Inferior parietal cortex (tissue), 1 donor: ENCODE results near the gene ERG28.
"Not testable (repeated sequence)": the region's sequence is repeated elsewhere in the genome, so short reads cannot be mapped to it uniquely, and the experiment has no call there.

Experiments
- DNase-seq: peaks from one replicate; pipeline ENCODE4 v3.0.0-alpha.2; 2016; ENCODE audit errors: extremely low spot score

ERG28 gene

GRCh38 chr14:75660630-75661498 lies at the start of gene ERG28, which contains the start of gene TTLL5:
Gene ERG28, minus strand, starts transcription at chr14:75660876. Its CDS starts 3,374 bp downstream, at chr14:75657502.
Gene TTLL5, plus strand, starts transcription at chr14:75661246. Its CDS starts 1,904 bp downstream, at chr14:75663150.
- DNase-seq, result peak; percentile 94

GRCh38 chr14:75709207-75709812 lies 48.6 kb upstream of the ERG28 start:
- peak; percentile 90 for DNase-seq

- DNase-seq, result no peak
These were observed 44.3 kb upstream of the ERG28 start for GRCh38 chr14:75705014-75705413.

- DNase-seq, result no peak
These were observed 42.8 kb upstream of the ERG28 start for GRCh38 chr14:75703467-75703866.

GRCh38 chr14:75702616-75703261 lies 42.1 kb upstream of the ERG28 start:
- DNase-seq, result no peak

- no peak for DNase-seq
These were observed 41.4 kb upstream of the ERG28 start for GRCh38 chr14:75702122-75702521.

- no peak for DNase-seq
These were observed 39.6 kb upstream of the ERG28 start for GRCh38 chr14:75700295-75700694.

- no peak for DNase-seq
These were observed 38.7 kb upstream of the ERG28 start for GRCh38 chr14:75699331-75699730.

- no peak for DNase-seq
These were observed 37.2 kb upstream of the ERG28 start for GRCh38 chr14:75697918-75698317.

- no peak for DNase-seq
These were observed 36.7 kb upstream of the ERG28 start for GRCh38 chr14:75697386-75697785.

- not testable (repeated sequence) for DNase-seq
These were observed 34.3 kb upstream of the ERG28 start for GRCh38 chr14:75695025-75695424.

- no peak for DNase-seq
These were observed 29.3 kb upstream of the ERG28 start for GRCh38 chr14:75690010-75690409.

- DNase-seq, result no peak
These were observed 28.3 kb upstream of the ERG28 start for GRCh38 chr14:75689012-75689411.

- no peak for DNase-seq
These were observed 25.2 kb upstream of the ERG28 start for GRCh38 chr14:75685910-75686309.

GRCh38 chr14:75675265-75675960 lies 14.7 kb upstream of the ERG28 start:
- DNase-seq, result no peak

GRCh38 chr14:75673345-75674035 lies 12.8 kb upstream of the ERG28 start:
- DNase-seq, result no peak

GRCh38 chr14:75672605-75673192 lies 12.0 kb upstream of the ERG28 start:
- no peak for DNase-seq

- peak; percentile 25 for DNase-seq
These were observed 6.6 kb upstream of the ERG28 start for GRCh38 chr14:75667099-75667765.

- DNase-seq, result no peak
These were observed 2.3 kb upstream of the ERG28 start for GRCh38 chr14:75662966-75663365.

- peak; percentile 25 for DNase-seq
These were observed 781 bp upstream of the ERG28 start for GRCh38 chr14:75661499-75661814.

- no peak for DNase-seq
These were observed 442 bp downstream of the ERG28 start for GRCh38 chr14:75660238-75660629.
